ENCODE measurements around the gene TMEM217.
"Not testable (repeated sequence)": the region's sequence is repeated elsewhere in the genome, so short reads cannot be mapped to it uniquely, and the experiment has no call there.

The TMEM217 gene

GRCh38 chr6:37257634-37258404 is at the start of gene TMEM217, which contains the start of gene TBC1D22B:
Gene TMEM217 (minus strand): TSS chr6:37258144. CDS start chr6:37219030, 39,114 bp downstream.
Gene TBC1D22B (plus strand): TSS chr6:37257772. CDS start chr6:37257918, 146 bp downstream.
- DNase-seq, result peak; percentile 94

- DNase-seq, result not testable (repeated sequence)
Observed at GRCh38 chr6:37307484-37307883, 49.5 kb upstream of the TMEM217 start.

GRCh38 chr6:37306624-37307222 is 48.8 kb upstream of the TMEM217 start:
- DNase-seq, result no peak

- DNase-seq, result no peak
Observed at GRCh38 chr6:37305841-37306425, 48.0 kb upstream of the TMEM217 start.

- DNase-seq, result no peak
Observed at GRCh38 chr6:37304766-37305165, 46.8 kb upstream of the TMEM217 start.

- DNase-seq, result no peak
Observed at GRCh38 chr6:37303891-37304503, 46.1 kb upstream of the TMEM217 start.

GRCh38 chr6:37303091-37303660 is 45.2 kb upstream of the TMEM217 start:
- no peak for DNase-seq

- no peak for DNase-seq
Observed at GRCh38 chr6:37302086-37302686, 44.2 kb upstream of the TMEM217 start.

- no peak for DNase-seq
Observed at GRCh38 chr6:37299990-37300389, 42.0 kb upstream of the TMEM217 start.

- DNase-seq, result no peak
Observed at GRCh38 chr6:37298958-37299357, 41.0 kb upstream of the TMEM217 start.

- DNase-seq, result not testable (repeated sequence)
Observed at GRCh38 chr6:37297637-37298036, 39.7 kb upstream of the TMEM217 start.

- no peak for DNase-seq
Observed at GRCh38 chr6:37293426-37293825, 35.5 kb upstream of the TMEM217 start.

GRCh38 chr6:37289931-37290330 is 32.0 kb upstream of the TMEM217 start:
- no peak for DNase-seq

GRCh38 chr6:37288247-37288646 is 30.3 kb upstream of the TMEM217 start:
- no peak for DNase-seq

GRCh38 chr6:37287519-37288157 is 29.7 kb upstream of the TMEM217 start:
- DNase-seq, result no peak

- no peak for DNase-seq
Observed at GRCh38 chr6:37285861-37286311, 27.9 kb upstream of the TMEM217 start.

GRCh38 chr6:37284781-37285180 is 26.8 kb upstream of the TMEM217 start:
- no peak for DNase-seq

- no peak for DNase-seq
Observed at GRCh38 chr6:37283671-37284151, 25.8 kb upstream of the TMEM217 start.

GRCh38 chr6:37283268-37283667 is 25.3 kb upstream of the TMEM217 start:
- no peak for DNase-seq

GRCh38 chr6:37282371-37282770 is 24.4 kb upstream of the TMEM217 start:
- DNase-seq, result no peak

GRCh38 chr6:37280162-37280887 is 22.4 kb upstream of the TMEM217 start:
- no peak for DNase-seq
